Keratinocyte (primary cell): ENCODE measurements around the gene MTSS2. TPM values are rescaled to one million over a fixed set of nuclear protein-coding genes. Genes with fewer than 3 reads are reported as not detected.

Experiments used
- DNase-seq: peaks from one replicate; pipeline ENCODE4 v3.0.0-alpha.2; 2011; ENCODE audit warnings: low read depth, missing footprints, low spot score
- FAIRE-seq: peaks from 2 replicates; lab custom pipeline; 2011; peaks lifted over from hg19 to GRCh38; lab: Jason Lieb, UNC
- H2AFZ ChIP-seq: 2 replicates; pipeline ENCODE4 v1.6.0; 2012; ENCODE audit warnings: low read length, control low read depth, inconsistent platforms; ENCODE audit not compliant: control insufficient read depth
- H3K27ac ChIP-seq: 2 replicates; pipeline ENCODE4 v1.5.1; 2011; ENCODE audit warnings: low read length; ENCODE audit not compliant: control insufficient read depth, insufficient read depth
- H3K27me3 ChIP-seq: 3 replicates; pipeline ENCODE4 v1.6.0; 2011; ENCODE audit warnings: low read length; ENCODE audit not compliant: control insufficient read depth, insufficient read depth; ENCODE audit errors: extremely low read depth
- H3K36me3 ChIP-seq, 2 experiments: 2 replicates in 1 of 2; 3 replicates in 1 of 2; pipeline ENCODE4 v1.5.1; 2011; ENCODE audit warnings: low read length in 2 of 2, mild to moderate bottlenecking in 1 of 2; ENCODE audit not compliant: control insufficient read depth in 2 of 2, insufficient read depth in 2 of 2; ENCODE audit errors: extremely low read depth in 1 of 2
- H3K4me1 ChIP-seq: 3 replicates; pipeline ENCODE4 v1.5.1; 2011; ENCODE audit warnings: low read length; ENCODE audit not compliant: control insufficient read depth, insufficient read depth; ENCODE audit errors: extremely low read depth
- H3K4me2 ChIP-seq: 3 replicates; pipeline ENCODE4 v1.6.0; 2011; ENCODE audit warnings: low read depth, low read length; ENCODE audit not compliant: control insufficient read depth, insufficient read depth; ENCODE audit errors: extremely low read depth
- H3K4me3 ChIP-seq, 3 experiments: fragments of 200-600 bp in 1 of 3; sonication (generic) in 1 of 3; 2 replicates in 2 of 3; 3 replicates in 1 of 3; pipeline ENCODE4 v1.5.1; 2011 to 2016; ENCODE audit warnings: low read length in 3 of 3, mild to moderate bottlenecking in 3 of 3, control low read depth in 2 of 3, inconsistent platforms in 1 of 3, low read depth in 1 of 3, mixed read lengths in 1 of 3, mixed run types in 1 of 3, moderate library complexity in 1 of 3; ENCODE audit not compliant: control insufficient read depth in 2 of 3, insufficient read depth in 2 of 3; ENCODE audit errors: extremely low read depth in 1 of 3
- H3K79me2 ChIP-seq: 2 replicates; pipeline ENCODE4 v1.6.0; 2012; ENCODE audit warnings: low read length; ENCODE audit not compliant: control insufficient read depth, insufficient read depth
- H3K9ac ChIP-seq: 3 replicates; pipeline ENCODE4 v1.6.0; 2011; ENCODE audit warnings: low read length; ENCODE audit not compliant: control insufficient read depth, insufficient read depth; ENCODE audit errors: extremely low read depth
- H3K9me1 ChIP-seq: 3 replicates; pipeline ENCODE4 v1.6.0; 2011; ENCODE audit warnings: low read length; ENCODE audit not compliant: control insufficient read depth, insufficient read depth; ENCODE audit errors: extremely low read depth
- H3K9me3 ChIP-seq: 2 replicates; pipeline ENCODE4 v1.5.1; 2012; ENCODE audit warnings: low read depth, low read length; ENCODE audit not compliant: control insufficient read depth
- H4K20me1 ChIP-seq: 3 replicates; pipeline ENCODE4 v1.6.0; 2011; ENCODE audit warnings: low read length; ENCODE audit not compliant: control insufficient read depth, insufficient read depth; ENCODE audit errors: extremely low read depth
- CTCF ChIP-seq, 3 experiments: IDR thresholded peaks in 1 of 3; conservative IDR thresholded peaks in 1 of 3; optimal IDR thresholded peaks in 1 of 3; 2 replicates in 2 of 3; 3 replicates in 1 of 3; pipeline versions ENCODE3 to v1.5.1; 2011; ENCODE audit warnings: low read length in 3 of 3, mild to moderate bottlenecking in 3 of 3, moderate library complexity in 2 of 3, control low read depth in 1 of 3, inconsistent platforms in 1 of 3; ENCODE audit not compliant: insufficient read depth in 2 of 3; ENCODE audit errors: extremely low read depth in 1 of 3
- EZH2 ChIP-seq: IDR thresholded peaks from one replicate; pipeline ENCODE4 v1.6.1; 2012; ENCODE audit warnings: inconsistent platforms, mild to moderate bottlenecking, low read length, moderate library complexity
- dilution Hi-C: fragments of 300-500 bp; cut with MboI; formaldehyde crosslinking; loops from one replicate; pipeline ENCODE4 v1.7.0; 2020; ENCODE audit warnings: low sequenced_read_pairs; ENCODE audit not compliant: extremely low pct_ligation_motif_present
- polyA plus RNA-seq, 5 experiments: library from polyadenylated mRNA; depleted of rRNA in 3 of 5; stranded (reverse) in 3 of 5; stranded (forward) in 1 of 5; unstranded in 1 of 5; fragments of >200 nt; gene quantifications; 1 replicate in 1 of 5; 2 replicates in 3 of 5; 3 replicates in 1 of 5; pipeline versions ENCODE4 v1.2.1 to v1.2.3, GENCODE V29; 2011 to 2012; ENCODE audit warnings: missing spikeins in 2 of 5, low read depth in 1 of 5, low replicate concordance in 1 of 5

Gene MTSS2
- polyA plus RNA-seq, 1 donor (not counting 4 experiments of a cell fraction or from before 2014, with no cell fraction given) = 13.3 TPM

- Histone ChIP-seq H4K20me1 (peaks cover 6% of the 10 kb centered on the region), H3K4me1 (peaks cover 43% of the 10 kb centered on the region), H3K9ac (peak overlapping the region; percentile 37)
Measured at GRCh38 chr16:70681382-70682238, 4.2 kb downstream of the MTSS2 start.

GRCh38 chr16:70680495-70681381, 5.1 kb downstream of the MTSS2 start:
- Histone ChIP-seq H3K9me1 (no peaks in the 10 kb centered on the region), H3K36me3 (peaks cover 25 to 28% of the 10 kb centered on the region in 2 experiments), H3K4me2 (no peak overlapping the region), H3K9me3 (no peaks in the 10 kb centered on the region), H4K20me1 (peaks cover 6% of the 10 kb centered on the region), H3K27me3 (no peaks in the 10 kb centered on the region), H3K4me3 (no peak overlapping the region), H3K27ac (no peak overlapping the region), H3K4me1 (peaks cover 36% of the 10 kb centered on the region), H3K9ac (no peak overlapping the region), H2AFZ (no peak overlapping the region), H3K79me2 (peaks cover 51% of the 10 kb centered on the region)
- TF ChIP-seq EZH2 (no peak), CTCF (optimal IDR thresholded peaks at IDR 0.05 in 1 of 3, IDR thresholded peaks at IDR 0.05 in 1 of 3, conservative IDR thresholded peaks at IDR 0.05 in 1 of 3; ENCODE audit: extremely low read depth in 1 of 3, insufficient read depth in 2 of 3, low read length in 3 of 3) (no peak)
- DNase-seq = no peak
- no peak for FAIRE-seq
- dilution Hi-C loops = no loop called here

More at GRCh38 chr16:70681382-70682238, 4.2 kb downstream of the MTSS2 start:
- Histone ChIP-seq H3K9me3 (no peaks in the 10 kb centered on the region), H3K4me3 (peak overlapping the region in 2 of 3 experiments; percentile 38), H3K27me3 (no peaks in the 10 kb centered on the region), H3K36me3 (peaks cover 18 to 23% of the 10 kb centered on the region in 2 experiments), H3K9me1 (no peaks in the 10 kb centered on the region), H3K4me2 (peak overlapping the region; percentile 71), H2AFZ (no peak overlapping the region), H3K79me2 (peaks cover 51% of the 10 kb centered on the region), H3K27ac (peak overlapping the region; percentile 20)
- TF ChIP-seq CTCF (optimal IDR thresholded peaks at IDR 0.05 in 1 of 3, IDR thresholded peaks at IDR 0.05 in 1 of 3, conservative IDR thresholded peaks at IDR 0.05 in 1 of 3; ENCODE audit: extremely low read depth in 1 of 3, insufficient read depth in 2 of 3, low read length in 3 of 3) = no peak
- no peak for TF ChIP-seq EZH2
- peak; percentile 46 for FAIRE-seq
- DNase-seq = no peak
- dilution Hi-C loops = no loop called here
